Measurements from ENCODE around the gene IL22RA2. TPM values are rescaled to one million over a fixed set of nuclear protein-coding genes. Genes with fewer than 3 reads are reported as not detected.
"Not testable (repeated sequence)": the region's sequence is repeated elsewhere in the genome, so short reads cannot be mapped to it uniquely, and the experiment has no call there.

The IL22RA2 gene
- total and polyA plus RNA-seq, 4 donors = 0.05 TPM; not detected in 3

DNA sequence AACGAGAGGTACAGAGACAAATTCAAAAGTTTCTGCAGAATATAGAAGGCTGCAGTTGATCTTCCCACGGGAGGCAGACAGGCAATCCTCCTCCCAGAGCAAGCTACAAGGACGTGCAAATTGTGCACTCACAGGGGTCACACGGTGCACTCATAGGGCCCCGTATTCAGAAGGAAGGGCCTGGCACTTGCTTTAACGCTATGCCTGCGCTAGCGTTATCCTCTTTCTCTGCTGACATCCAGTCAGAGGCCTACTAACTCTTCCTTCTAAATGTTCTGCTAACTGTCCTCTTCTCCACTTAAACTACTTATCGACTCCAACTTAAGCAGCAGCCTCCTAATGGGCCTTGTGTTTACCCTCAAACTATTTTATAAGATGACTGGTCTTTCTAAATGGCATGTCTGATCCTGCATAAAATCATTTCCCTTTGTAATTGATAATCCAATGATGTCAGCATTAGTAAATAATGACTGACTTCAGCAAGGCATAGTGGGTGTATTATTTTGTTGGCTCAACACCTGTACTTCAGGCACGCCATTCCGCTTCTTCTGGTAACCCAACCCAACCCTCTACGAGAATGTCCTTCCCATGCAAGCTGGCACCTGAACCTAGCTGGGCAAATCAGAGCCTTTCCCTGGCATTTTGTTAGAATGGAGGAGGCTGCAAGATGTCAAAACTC, 43.6 kb upstream of the IL22RA2 start:
- TF ChIP-seq RXRA (IDR thresholded peaks at IDR 0.05) = peak in 1 of 2 donors; percentile 25
- TF ChIP-seq, protein P1, sequence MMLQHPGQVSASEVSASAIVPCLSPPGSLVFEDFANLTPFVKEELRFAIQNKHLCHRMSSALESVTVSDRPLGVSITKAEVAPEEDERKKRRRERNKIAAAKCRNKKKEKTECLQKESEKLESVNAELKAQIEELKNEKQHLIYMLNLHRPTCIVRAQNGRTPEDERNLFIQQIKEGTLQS (IDR thresholded peaks at IDR 0.05) = no peak
- Histone ChIP-seq H3K36me3 (ENCODE audit: control insufficient read depth in 4 of 4, insufficient read depth in 3 of 4, low read depth in 1 of 4, low read length in 3 of 4) (peaks cover 0 to 2% (median 0%) of the 10 kb centered on the region in 4 donors), H3K27me3 (ENCODE audit: control insufficient read depth in 4 of 4, insufficient read depth in 4 of 4, low read length in 3 of 4) (no peaks in the 10 kb centered on the region), H3K9me3 (ENCODE audit: control insufficient read depth in 4 of 4, low read length in 3 of 4) (no peaks in the 10 kb centered on the region), H3K4me3 (ENCODE audit: low read depth in 1 of 3, low read length in 3 of 3) (peak overlapping the region; percentile 65 to 99 (median 94)), H3K27ac (ENCODE audit: low read depth in 1 of 2, low read length in 2 of 2) (peak overlapping the region; percentile 99 to 100), H3K9ac (ENCODE audit: low read depth in 1 of 2, low read length in 2 of 2) (peak overlapping the region; percentile 30 to 98), H3K4me1 (ENCODE audit: control insufficient read depth in 4 of 4, insufficient read depth in 4 of 4, low read length in 3 of 4) (peaks cover 8 to 43% (median 33%) of the 10 kb centered on the region in 4 donors)
- no peak for DNase-seq (ENCODE audit: low spot score)
- WGBS = 61% methylated on average over 12 of the region's 12 CpGs

DNA sequence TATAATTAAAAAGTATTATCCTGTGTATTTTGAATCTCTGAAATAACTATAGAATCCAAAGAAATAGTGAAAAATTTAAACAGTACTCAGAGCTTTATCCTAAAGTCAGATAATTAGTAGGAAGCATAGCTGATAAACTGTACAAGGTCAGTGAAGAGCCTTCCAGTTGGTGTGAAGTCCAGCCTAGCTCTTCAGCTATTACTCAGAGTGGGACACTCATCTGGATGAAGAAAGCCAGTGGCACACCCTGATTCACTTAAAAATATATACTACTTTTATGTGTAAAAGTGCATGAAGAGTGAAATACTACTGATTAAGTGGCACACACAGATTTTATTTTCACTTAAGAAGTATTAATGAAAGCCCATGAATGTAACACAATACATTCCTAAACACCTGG, 42.7 kb upstream of the IL22RA2 start:
- Histone ChIP-seq H3K27me3 (ENCODE audit: control insufficient read depth in 4 of 4, insufficient read depth in 4 of 4, low read length in 3 of 4) (no peaks in the 10 kb centered on the region), H3K36me3 (ENCODE audit: control insufficient read depth in 4 of 4, insufficient read depth in 3 of 4, low read depth in 1 of 4, low read length in 3 of 4) (peaks cover 0 to 2% (median 0%) of the 10 kb centered on the region in 4 donors), H3K9me3 (ENCODE audit: control insufficient read depth in 4 of 4, low read length in 3 of 4) (no peaks in the 10 kb centered on the region), H3K4me1 (ENCODE audit: control insufficient read depth in 4 of 4, insufficient read depth in 4 of 4, low read length in 3 of 4) (peaks cover 8 to 52% (median 38%) of the 10 kb centered on the region in 4 donors), H3K9ac (ENCODE audit: low read depth in 1 of 2, low read length in 2 of 2) (peak overlapping the region in 1 of 2 donors; percentile 5), H3K4me3 (ENCODE audit: low read depth in 1 of 3, low read length in 3 of 3) (peak overlapping the region; percentile 2 to 65 (median 60)), H3K27ac (ENCODE audit: low read depth in 1 of 2, low read length in 2 of 2) (peak overlapping the region; percentile 59 to 99)
- DNase-seq (ENCODE audit: low spot score) = no peak
- TF ChIP-seq RAD21 (IDR thresholded peaks at IDR 0.05) (no peak), EGR1 (IDR thresholded peaks at IDR 0.05; ENCODE audit: low read depth in 2 of 2) (no peak), TAF1 (conservative IDR thresholded peaks at IDR 0.05) (no peak), HNF4G (IDR thresholded peaks at IDR 0.05) (no peak), SP1 (IDR thresholded peaks at IDR 0.05) (no peak), FOXA2 (IDR thresholded peaks at IDR 0.05) (no peak), FOXA1 (IDR thresholded peaks at IDR 0.05) (no peak), RXRA (IDR thresholded peaks at IDR 0.05) (no peak), NR2F2 (IDR thresholded peaks at IDR 0.05) (no peak), GABPA (IDR thresholded peaks at IDR 0.05 in 1 of 2, conservative IDR thresholded peaks at IDR 0.05 in 1 of 2) (no peak), HNF4A (conservative IDR thresholded peaks at IDR 0.05) (no peak), JUND (IDR thresholded peaks at IDR 0.05) (no peak), YY1 (IDR thresholded peaks at IDR 0.05) (no peak)
- TF ChIP-seq, protein P2, sequence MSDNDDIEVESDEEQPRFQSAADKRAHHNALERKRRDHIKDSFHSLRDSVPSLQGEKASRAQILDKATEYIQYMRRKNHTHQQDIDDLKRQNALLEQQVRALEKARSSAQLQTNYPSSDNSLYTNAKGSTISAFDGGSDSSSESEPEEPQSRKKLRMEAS (IDR thresholded peaks at IDR 0.05) = no peak
- TF ChIP-seq, protein P3, sequence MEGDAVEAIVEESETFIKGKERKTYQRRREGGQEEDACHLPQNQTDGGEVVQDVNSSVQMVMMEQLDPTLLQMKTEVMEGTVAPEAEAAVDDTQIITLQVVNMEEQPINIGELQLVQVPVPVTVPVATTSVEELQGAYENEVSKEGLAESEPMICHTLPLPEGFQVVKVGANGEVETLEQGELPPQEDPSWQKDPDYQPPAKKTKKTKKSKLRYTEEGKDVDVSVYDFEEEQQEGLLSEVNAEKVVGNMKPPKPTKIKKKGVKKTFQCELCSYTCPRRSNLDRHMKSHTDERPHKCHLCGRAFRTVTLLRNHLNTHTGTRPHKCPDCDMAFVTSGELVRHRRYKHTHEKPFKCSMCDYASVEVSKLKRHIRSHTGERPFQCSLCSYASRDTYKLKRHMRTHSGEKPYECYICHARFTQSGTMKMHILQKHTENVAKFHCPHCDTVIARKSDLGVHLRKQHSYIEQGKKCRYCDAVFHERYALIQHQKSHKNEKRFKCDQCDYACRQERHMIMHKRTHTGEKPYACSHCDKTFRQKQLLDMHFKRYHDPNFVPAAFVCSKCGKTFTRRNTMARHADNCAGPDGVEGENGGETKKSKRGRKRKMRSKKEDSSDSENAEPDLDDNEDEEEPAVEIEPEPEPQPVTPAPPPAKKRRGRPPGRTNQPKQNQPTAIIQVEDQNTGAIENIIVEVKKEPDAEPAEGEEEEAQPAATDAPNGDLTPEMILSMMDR (IDR thresholded peaks at IDR 0.05; ENCODE audit: low read depth, low read length, missing input control) = no peak
- TF ChIP-seq, protein P1 (IDR thresholded peaks at IDR 0.05) = no peak
- TF ChIP-seq, protein P4, sequence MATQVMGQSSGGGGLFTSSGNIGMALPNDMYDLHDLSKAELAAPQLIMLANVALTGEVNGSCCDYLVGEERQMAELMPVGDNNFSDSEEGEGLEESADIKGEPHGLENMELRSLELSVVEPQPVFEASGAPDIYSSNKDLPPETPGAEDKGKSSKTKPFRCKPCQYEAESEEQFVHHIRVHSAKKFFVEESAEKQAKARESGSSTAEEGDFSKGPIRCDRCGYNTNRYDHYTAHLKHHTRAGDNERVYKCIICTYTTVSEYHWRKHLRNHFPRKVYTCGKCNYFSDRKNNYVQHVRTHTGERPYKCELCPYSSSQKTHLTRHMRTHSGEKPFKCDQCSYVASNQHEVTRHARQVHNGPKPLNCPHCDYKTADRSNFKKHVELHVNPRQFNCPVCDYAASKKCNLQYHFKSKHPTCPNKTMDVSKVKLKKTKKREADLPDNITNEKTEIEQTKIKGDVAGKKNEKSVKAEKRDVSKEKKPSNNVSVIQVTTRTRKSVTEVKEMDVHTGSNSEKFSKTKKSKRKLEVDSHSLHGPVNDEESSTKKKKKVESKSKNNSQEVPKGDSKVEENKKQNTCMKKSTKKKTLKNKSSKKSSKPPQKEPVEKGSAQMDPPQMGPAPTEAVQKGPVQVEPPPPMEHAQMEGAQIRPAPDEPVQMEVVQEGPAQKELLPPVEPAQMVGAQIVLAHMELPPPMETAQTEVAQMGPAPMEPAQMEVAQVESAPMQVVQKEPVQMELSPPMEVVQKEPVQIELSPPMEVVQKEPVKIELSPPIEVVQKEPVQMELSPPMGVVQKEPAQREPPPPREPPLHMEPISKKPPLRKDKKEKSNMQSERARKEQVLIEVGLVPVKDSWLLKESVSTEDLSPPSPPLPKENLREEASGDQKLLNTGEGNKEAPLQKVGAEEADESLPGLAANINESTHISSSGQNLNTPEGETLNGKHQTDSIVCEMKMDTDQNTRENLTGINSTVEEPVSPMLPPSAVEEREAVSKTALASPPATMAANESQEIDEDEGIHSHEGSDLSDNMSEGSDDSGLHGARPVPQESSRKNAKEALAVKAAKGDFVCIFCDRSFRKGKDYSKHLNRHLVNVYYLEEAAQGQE (IDR thresholded peaks at IDR 0.05) = no peak
- TF ChIP-seq, protein P5, sequence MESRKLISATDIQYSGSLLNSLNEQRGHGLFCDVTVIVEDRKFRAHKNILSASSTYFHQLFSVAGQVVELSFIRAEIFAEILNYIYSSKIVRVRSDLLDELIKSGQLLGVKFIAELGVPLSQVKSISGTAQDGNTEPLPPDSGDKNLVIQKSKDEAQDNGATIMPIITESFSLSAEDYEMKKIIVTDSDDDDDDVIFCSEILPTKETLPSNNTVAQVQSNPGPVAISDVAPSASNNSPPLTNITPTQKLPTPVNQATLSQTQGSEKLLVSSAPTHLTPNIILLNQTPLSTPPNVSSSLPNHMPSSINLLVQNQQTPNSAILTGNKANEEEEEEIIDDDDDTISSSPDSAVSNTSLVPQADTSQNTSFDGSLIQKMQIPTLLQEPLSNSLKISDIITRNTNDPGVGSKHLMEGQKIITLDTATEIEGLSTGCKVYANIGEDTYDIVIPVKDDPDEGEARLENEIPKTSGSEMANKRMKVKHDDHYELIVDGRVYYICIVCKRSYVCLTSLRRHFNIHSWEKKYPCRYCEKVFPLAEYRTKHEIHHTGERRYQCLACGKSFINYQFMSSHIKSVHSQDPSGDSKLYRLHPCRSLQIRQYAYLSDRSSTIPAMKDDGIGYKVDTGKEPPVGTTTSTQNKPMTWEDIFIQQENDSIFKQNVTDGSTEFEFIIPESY (IDR thresholded peaks at IDR 0.05) = no peak

DNA sequence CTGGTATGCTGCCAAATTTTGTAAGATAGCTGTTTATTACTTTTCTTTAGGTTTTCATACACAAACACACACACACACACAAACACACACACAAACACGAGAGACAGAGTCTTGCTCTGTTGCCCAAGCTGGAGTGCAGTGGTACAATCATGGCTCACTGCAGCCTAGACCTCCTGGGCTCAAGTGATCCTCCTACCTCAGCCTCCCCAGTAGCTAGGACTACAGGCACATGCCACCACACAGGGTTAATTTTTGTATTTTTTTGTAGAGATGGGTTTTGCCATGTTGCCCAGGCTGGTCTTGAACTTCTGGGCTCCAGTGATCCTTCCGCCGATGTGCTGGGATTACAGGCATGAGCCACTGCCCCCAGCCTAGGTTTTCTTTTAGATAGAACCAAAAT, 42.2 kb upstream of the IL22RA2 start:
- peaks cover 10 to 57% (median 43%) of the 10 kb centered on the region in 4 donors for H3K4me1 ChIP-seq (ENCODE audit: control insufficient read depth in 4 of 4, insufficient read depth in 4 of 4, low read length in 3 of 4)
- H3K4me3 ChIP-seq (ENCODE audit: low read depth in 1 of 3, low read length in 3 of 3) = not testable (repeated sequence)
- 86% methylated on average over 3 of the region's 3 CpGs for WGBS

More for the DNA sequence above, 42.2 kb upstream of the IL22RA2 start:
- not testable (repeated sequence) for H3K9me3 ChIP-seq (ENCODE audit: control insufficient read depth in 4 of 4, low read length in 3 of 4); H3K27me3 ChIP-seq (ENCODE audit: control insufficient read depth in 4 of 4, insufficient read depth in 4 of 4, low read length in 3 of 4); H3K36me3 ChIP-seq (ENCODE audit: control insufficient read depth in 4 of 4, insufficient read depth in 3 of 4, low read depth in 1 of 4, low read length in 3 of 4); H3K9ac ChIP-seq (ENCODE audit: low read depth in 1 of 2, low read length in 2 of 2); H3K27ac ChIP-seq (ENCODE audit: low read depth in 1 of 2, low read length in 2 of 2); DNase-seq (ENCODE audit: low spot score)
